A673 (cell line): ENCODE data around the gene ZNF592.

Experiments used
- EZH2 ChIP-seq: fragments of 200-600 bp; sonication (generic); IDR thresholded peaks from 2 replicates; pipeline ENCODE4 v1.6.1; 2017; ENCODE audit warnings: borderline replicate concordance, low read depth, mild to moderate bottlenecking, mixed read lengths, antibody characterized with exemption, low read length; ENCODE audit not compliant: poor library complexity, severe bottlenecking
- TF ChIP-seq, protein P1 (sequence below): fragments of 300-800, 200-600 bp; sonication (generic); conservative IDR thresholded peaks from 2 replicates; pipeline ENCODE4 v1.5.1; 2017; ENCODE audit warnings: low read depth, mild to moderate bottlenecking, antibody characterized with exemption, low read length, moderate library complexity, mixed read lengths

DNA sequence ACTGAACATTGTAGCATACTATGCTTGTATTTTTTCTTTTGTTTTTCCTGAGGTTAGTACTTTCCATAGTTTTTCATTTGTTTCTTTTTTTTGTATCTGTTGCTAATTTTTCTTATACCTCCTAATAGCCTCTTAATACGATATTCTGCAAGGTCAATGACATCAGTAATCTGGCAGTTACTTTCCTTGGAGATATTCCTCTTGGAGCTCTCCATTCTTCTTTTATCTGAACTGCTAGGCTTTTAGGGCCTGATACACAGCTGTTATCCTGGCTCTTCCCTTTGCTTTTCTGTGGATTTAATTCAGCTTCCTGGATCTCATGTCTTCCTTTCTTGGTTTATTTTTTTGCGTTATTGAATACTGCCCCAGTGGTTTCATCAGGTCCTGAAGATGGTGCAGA is 81.6 kb downstream of the ZNF592 start:
- TF ChIP-seq, protein P1, sequence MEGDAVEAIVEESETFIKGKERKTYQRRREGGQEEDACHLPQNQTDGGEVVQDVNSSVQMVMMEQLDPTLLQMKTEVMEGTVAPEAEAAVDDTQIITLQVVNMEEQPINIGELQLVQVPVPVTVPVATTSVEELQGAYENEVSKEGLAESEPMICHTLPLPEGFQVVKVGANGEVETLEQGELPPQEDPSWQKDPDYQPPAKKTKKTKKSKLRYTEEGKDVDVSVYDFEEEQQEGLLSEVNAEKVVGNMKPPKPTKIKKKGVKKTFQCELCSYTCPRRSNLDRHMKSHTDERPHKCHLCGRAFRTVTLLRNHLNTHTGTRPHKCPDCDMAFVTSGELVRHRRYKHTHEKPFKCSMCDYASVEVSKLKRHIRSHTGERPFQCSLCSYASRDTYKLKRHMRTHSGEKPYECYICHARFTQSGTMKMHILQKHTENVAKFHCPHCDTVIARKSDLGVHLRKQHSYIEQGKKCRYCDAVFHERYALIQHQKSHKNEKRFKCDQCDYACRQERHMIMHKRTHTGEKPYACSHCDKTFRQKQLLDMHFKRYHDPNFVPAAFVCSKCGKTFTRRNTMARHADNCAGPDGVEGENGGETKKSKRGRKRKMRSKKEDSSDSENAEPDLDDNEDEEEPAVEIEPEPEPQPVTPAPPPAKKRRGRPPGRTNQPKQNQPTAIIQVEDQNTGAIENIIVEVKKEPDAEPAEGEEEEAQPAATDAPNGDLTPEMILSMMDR: no peak
- TF ChIP-seq EZH2: no peak
